MM.1S (cell line): ENCODE results near the gene P2RX3.

Experiments
- DNase-seq: peaks from one replicate; pipeline ENCODE4 v3.0.0-alpha.2; 2015
- H2AFZ ChIP-seq: fragments of 300-600 bp; sonication (generic); 2 replicates; pipeline ENCODE4 v1.6.0; 2016; ENCODE audit warnings: antibody characterized with exemption, low read length
- H3F3A ChIP-seq: fragments of 300-600 bp; sonication (generic); 2 replicates; pipeline ENCODE4 v1.6.1; 2016; ENCODE audit warnings: mild to moderate bottlenecking, antibody characterized with exemption, low read length, moderate library complexity, mixed read lengths; ENCODE audit not compliant: insufficient read depth
- H3K27ac ChIP-seq: fragments of 300-600 bp; sonication (generic); 2 replicates; pipeline ENCODE4 v1.5.1; 2016; ENCODE audit warnings: mild to moderate bottlenecking, low read length
- H3K27me3 ChIP-seq: fragments of 300-600 bp; sonication (generic); replicated peaks from 2 replicates; pipeline ENCODE4 v1.6.0; 2016; ENCODE audit warnings: low read length; ENCODE audit not compliant: insufficient read depth
- H3K36me3 ChIP-seq: fragments of 300-600 bp; sonication (generic); replicated peaks from 2 replicates; pipeline ENCODE4 v1.6.1; 2016; ENCODE audit warnings: mild to moderate bottlenecking, low read length, mixed read lengths; ENCODE audit not compliant: insufficient read depth
- H3K4me1 ChIP-seq: fragments of 300-600 bp; sonication (generic); 2 replicates; pipeline ENCODE4 v1.6.1; 2016; ENCODE audit warnings: low read length, mixed read lengths
- H3K4me2 ChIP-seq: fragments of 300-600 bp; sonication (generic); 2 replicates; pipeline ENCODE4 v1.6.0; 2016; ENCODE audit warnings: low read depth, low read length
- H3K4me3 ChIP-seq: fragments of 300-600 bp; sonication (generic); 2 replicates; pipeline ENCODE4 v1.5.1; 2016; ENCODE audit warnings: low read length, mixed read lengths
- H3K79me2 ChIP-seq: fragments of 300-600 bp; sonication (generic); 2 replicates; pipeline ENCODE4 v1.6.1; 2016; ENCODE audit warnings: mixed run types, low read length, mixed read lengths
- H3K9ac ChIP-seq: fragments of 300-600 bp; sonication (generic); 2 replicates; pipeline ENCODE4 v1.6.1; 2016; ENCODE audit warnings: low read length, mixed read lengths
- H3K9me2 ChIP-seq: fragments of 300-600 bp; sonication (generic); replicated peaks from 2 replicates; pipeline ENCODE4 v1.6.1; 2016; ENCODE audit warnings: mild to moderate bottlenecking, low read length, mixed read lengths; ENCODE audit not compliant: insufficient read depth
- H3K9me3 ChIP-seq: fragments of 300-600 bp; sonication (generic); replicated peaks from 2 replicates; pipeline ENCODE4 v1.6.1; 2016; ENCODE audit warnings: mild to moderate bottlenecking, low read length, mixed read lengths; ENCODE audit not compliant: insufficient read depth
- H4K20me1 ChIP-seq: fragments of 300-600 bp; sonication (generic); 2 replicates; pipeline ENCODE4 v1.6.1; 2016; ENCODE audit warnings: mild to moderate bottlenecking, low read length, moderate library complexity, mixed read lengths; ENCODE audit not compliant: insufficient read depth
- CTCF ChIP-seq: fragments of 300-600 bp; sonication (generic); IDR thresholded peaks from 2 replicates; pipeline ENCODE4 v1.5.1; 2016; ENCODE audit warnings: antibody characterized with exemption, low read length, mixed read lengths
- EZH2 ChIP-seq: fragments of 300-600 bp; sonication (generic); optimal IDR thresholded peaks from 2 replicates; pipeline ENCODE3; 2017; ENCODE audit warnings: low read depth, mild to moderate bottlenecking, antibody characterized with exemption, low read length, mixed read lengths
- EZH2phosphoT487 ChIP-seq: fragments of 300-600 bp; sonication (generic); IDR thresholded peaks from 2 replicates; pipeline ENCODE4 v1.6.1; 2018; ENCODE audit warnings: antibody characterized with exemption, low read length

The P2RX3 gene

DNA sequence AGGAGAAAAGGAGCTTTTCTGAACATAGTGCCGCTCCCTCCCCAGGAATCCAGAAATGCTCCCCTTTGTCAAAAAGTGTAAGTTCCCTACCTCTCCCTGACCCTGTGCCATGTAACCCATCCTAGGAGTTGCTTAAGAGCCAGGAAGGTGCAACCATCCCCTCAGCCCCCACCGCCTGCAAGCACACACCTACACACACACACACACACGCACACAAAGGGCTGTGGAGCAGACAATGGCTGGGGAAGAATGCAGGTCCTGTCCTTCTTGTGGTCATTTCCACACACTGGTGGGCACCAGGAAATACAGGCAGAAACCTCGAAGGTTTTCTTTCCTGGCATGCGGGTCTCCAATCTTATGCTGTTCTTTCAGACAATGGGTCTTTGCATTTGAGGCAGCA, 1.2 kb downstream of the P2RX3 start:
- Histone ChIP-seq H3K9me2 (no peaks in the 10 kb centered on the region), H3K27me3 (0 out of 2 replicates have a peak, but pooled peaks cover 3% of the 10 kb centered on the region), H3K4me3 (no peak overlapping the region), H4K20me1 (no peaks in the 10 kb centered on the region), H3K4me2 (no peak overlapping the region), H3K27ac (no peak overlapping the region), H3K9me3 (no peaks in the 10 kb centered on the region), H3F3A (no peaks in the 10 kb centered on the region), H3K79me2 (peaks cover 18% of the 10 kb centered on the region), H3K4me1 (peaks cover 8% of the 10 kb centered on the region), H3K36me3 (no peaks in the 10 kb centered on the region), H2AFZ (no peak overlapping the region), H3K9ac (no peak overlapping the region)
- no peak for TF ChIP-seq EZH2phosphoT487
- TF ChIP-seq CTCF = no peak
- no peak for TF ChIP-seq EZH2
- DNase-seq = no peak

DNA sequence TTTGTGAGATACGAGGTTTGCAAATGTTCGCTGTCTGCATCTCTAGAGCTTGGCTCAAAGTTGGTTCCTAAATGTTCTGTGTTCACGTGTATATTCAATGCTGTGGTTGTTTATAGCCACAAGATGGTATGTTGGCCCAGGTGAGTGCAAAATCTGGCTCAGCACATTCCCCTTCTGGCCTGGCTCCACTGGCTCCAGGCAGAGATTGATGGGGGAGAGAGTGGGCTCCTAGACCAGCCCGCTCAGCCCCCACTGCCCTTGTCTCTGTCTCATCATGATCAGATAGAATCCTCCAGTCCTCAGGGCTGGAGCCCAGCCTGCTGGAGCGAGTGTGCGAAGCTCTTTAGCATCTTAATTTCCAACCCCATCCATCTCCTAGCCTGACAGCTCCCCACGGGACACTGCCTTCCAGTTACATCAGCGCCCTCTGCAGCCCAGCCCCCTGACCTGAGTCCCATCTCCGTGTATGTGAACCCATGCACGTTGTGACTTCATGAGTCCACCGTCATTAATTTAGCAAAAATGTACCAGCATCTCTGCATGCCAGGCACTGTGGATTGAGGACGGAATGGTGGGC, 2.0 kb downstream of the P2RX3 start:
- Histone ChIP-seq H3K9me3 (no peaks in the 10 kb centered on the region), H3K4me3 (no peak overlapping the region), H2AFZ (no peak overlapping the region), H3F3A (no peaks in the 10 kb centered on the region), H4K20me1 (no peaks in the 10 kb centered on the region), H3K9ac (no peak overlapping the region), H3K27ac (no peak overlapping the region), H3K27me3 (0 out of 2 replicates have a peak, but pooled peaks cover 3% of the 10 kb centered on the region), H3K4me1 (peaks cover 3% of the 10 kb centered on the region; the same call in 1 of the 2 replicates), H3K9me2 (no peaks in the 10 kb centered on the region), H3K36me3 (no peaks in the 10 kb centered on the region), H3K79me2 (peaks cover 10% of the 10 kb centered on the region), H3K4me2 (no peak overlapping the region)
- TF ChIP-seq EZH2 (no peak), EZH2phosphoT487 (no peak), CTCF (no peak)
- no peak for DNase-seq

DNA sequence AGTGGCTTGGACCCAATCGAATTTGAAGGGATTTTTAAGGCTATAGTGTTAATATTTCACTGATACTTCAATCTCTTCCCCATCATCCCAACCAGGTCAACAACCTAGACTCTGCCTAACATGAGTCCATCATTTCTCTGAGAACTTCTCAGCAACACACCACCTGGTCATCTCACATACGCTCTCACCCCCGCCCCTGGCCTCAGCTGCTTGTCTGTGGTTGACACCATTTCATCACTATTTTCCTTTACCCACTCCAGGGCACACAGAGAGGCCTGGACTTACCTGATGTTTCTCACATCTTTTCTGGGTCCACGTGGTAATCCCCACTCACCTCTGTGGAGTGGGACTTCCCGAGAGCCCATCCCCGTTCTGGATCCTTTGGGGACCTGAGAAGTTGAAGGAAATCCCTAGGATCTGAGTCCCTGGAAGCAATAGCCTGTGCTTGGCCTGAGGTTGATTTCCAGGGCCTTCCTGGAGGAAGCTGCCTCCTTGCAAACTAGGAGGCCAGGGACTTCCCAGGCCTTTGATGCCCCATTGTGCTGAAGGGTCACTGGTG, 3.2 kb downstream of the P2RX3 start:
- H3K36me3 ChIP-seq = no peaks in the 10 kb centered on the region
- H3K4me2 ChIP-seq = no peak overlapping the region
- TF ChIP-seq CTCF (no peak), EZH2 (no peak), EZH2phosphoT487 (no peak)
- no peak for DNase-seq
- no peaks in the 10 kb centered on the region for H3K9me3 ChIP-seq
- no peaks in the 10 kb centered on the region for H3K79me2 ChIP-seq
- H3K27ac ChIP-seq = no peak overlapping the region
- no peaks in the 10 kb centered on the region for H3K4me1 ChIP-seq
- no peaks in the 10 kb centered on the region for H3F3A ChIP-seq
- H2AFZ ChIP-seq = no peak overlapping the region
- no peaks in the 10 kb centered on the region for H4K20me1 ChIP-seq
- H3K9me2 ChIP-seq = no peaks in the 10 kb centered on the region
- H3K9ac ChIP-seq = no peak overlapping the region
- H3K4me3 ChIP-seq = no peak overlapping the region
- 0 out of 2 replicates have a peak, but pooled peaks cover 3% of the 10 kb centered on the region for H3K27me3 ChIP-seq
